NCI-H128 (cell line): ENCODE measurements around the gene RFX2.

ENCODE experiments used
- DNase-seq: peaks from one replicate; lab custom pipeline; 2025; ENCODE audit not compliant: unreplicated experiment; lab: John Stamatoyannopoulos, UW

RFX2 gene

GRCh38 chr19:6061376-6062130 is 48.7 kb downstream of the RFX2 start:
- no peak for DNase-seq

GRCh38 chr19:6060600-6061375 is 49.5 kb downstream of the RFX2 start:
- DNase-seq: no peak

DNA sequence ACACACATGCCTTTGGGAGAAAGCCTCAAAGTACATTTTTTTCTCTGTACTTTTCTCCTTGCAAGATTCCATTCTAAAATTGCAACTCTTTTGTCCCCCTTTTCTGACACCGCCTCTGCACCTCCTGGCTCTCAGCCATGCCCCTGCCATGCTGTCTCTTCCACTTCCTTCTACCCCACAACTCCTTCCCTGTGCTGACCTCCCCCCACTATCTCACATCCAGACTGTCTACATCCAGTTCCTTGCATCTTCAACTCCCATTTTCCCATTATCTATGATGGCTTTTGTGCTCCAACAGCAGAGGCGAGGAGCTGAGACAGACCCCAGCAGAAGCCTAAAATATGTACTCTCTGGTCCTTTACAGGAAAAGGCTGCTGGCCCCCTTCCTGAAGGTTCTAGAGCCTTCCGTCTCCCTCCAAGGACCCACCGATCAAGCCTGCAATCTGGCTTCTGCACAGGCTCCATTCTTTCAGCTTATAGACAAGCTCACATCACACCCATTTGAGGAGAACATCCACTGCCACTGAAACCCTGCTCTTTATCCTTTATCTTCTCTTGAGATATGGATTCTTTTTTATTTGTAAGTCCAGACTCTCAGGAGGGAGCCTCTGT is 50.2 kb downstream of the RFX2 start:
- DNase-seq: no peak

GRCh38 chr19:6059396-6059947 is 50.8 kb downstream of the RFX2 start:
- DNase-seq: no peak

DNA sequence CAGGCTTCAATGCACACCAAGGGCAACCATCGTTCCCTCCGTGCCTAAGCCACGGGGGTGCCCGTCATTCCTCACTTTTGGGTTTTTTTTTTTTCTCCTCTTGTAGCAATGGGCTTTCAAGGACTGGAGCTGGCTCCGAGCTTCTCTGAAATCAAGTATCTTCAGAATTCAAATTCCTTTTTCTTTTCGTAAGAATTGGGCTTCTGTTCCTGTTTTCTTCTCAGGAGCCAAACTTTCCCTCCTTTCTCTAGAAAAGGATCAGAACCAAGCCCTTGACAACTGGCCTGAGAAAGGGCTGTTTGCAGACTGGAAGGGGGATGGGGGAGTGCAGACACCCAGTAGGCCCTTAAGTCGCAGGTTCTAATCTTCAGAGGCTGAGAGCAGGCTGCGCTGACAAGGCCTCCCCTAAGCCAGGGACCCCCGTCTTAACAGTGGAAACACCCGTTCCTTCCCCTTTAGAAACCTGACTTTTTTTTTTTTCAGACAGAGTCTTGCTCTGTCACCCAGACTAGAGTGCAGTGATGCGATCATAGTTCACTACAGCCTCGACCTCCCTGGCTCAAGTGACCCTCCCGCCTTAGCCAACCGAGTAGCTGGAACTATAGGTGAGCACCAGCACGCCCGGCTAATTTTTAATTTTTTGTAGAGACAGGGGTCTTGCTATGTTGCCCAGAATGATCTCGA is 51.6 kb downstream of the RFX2 start:
- DNase-seq: no peak

DNA sequence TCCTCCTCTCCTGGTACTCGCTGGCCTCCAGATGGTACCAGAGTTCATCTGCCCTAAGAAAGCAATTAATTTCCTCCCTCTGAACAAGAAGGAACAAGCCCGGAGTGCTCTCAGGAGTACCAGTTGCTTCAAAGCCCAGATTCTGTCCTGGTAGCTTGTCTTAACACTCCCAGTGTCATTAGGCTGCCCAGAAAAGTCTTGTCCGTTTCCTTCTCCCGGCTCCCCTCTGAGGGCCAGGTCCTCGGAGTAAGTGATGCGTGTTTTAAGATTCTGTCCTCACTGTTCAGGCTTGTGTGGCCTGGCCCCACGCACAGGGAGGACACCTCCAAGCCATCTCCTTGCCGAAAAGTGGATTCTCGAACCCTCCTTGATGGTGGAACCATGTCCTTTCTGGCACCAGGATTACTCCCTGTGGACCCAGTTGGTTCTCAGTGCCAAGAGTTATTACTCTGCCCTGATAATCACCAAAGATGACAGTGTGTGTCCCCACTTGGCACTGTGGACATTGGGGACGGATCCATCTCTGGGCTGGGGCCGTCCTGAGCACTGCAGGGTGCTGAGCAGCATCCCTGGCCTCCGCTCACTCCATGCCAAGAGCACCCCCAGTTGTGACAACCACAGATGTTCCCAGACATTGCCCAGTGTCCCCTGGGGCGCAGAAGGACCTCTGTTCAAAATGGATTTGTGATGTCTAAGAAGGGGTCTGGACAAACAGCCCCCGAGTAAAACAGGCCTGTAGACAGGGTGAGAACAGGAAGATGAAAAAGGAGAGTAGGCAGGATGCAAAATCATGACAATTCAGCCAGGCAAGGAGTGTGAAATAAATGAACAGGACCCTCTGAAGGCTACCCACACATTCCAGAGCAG is 52.4 kb downstream of the RFX2 start:
- no peak for DNase-seq

GRCh38 chr19:6056801-6057650 is 53.3 kb downstream of the RFX2 start:
- DNase-seq: no peak

GRCh38 chr19:6056282-6056741 is 54.0 kb downstream of the RFX2 start:
- no peak for DNase-seq

GRCh38 chr19:6055013-6055795 is 55.1 kb downstream of the RFX2 start:
- no peak for DNase-seq

DNA sequence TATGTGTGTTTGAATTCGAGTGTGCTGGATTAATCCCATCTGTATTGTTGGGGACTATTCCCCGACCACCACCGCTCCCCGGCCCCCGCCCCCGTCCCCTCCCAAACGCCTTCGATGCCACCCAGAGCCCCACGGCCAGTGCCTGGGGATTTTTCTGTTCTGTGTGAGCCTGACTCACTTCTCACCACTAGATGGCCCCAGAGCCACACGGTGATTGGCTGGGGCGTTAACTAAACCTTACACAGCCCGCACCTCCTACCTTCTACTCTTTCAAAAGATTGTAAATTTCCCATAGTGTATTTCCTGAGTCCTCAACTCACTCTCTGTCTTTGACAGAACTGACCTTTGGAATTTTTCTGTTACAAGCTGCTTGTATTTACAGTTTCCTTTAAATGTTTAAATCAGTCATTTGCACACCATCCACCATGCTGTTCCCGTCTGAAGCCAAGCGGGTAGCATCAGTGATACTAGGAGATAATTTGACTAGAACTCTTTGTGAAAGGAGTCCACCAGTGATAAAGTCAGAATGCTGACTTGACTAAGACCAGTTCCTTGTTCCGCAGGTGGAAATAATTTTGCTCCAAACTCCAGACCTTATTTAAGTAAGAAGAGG is 61.4 kb downstream of the RFX2 start:
- peak; percentile 81 for DNase-seq

DNA sequence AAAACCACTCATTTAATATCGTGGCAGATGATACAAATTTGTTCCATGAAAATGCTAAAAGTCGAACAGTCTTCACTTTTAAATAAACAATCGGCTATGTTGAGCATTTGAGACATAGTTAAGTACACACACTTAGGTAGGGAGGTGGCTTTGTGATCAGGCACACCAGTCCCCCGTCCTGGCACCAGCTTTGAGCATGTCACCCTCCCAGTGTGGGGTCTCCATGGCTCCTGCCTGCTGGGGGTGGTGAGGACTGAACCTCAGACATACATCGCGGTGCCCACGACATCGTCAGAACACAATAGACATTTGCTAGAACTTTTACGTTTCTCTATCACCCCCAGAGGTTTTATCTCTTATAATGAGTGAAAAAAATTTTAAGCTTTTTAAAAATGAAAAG is 62.0 kb downstream of the RFX2 start:
- DNase-seq: no peak

GRCh38 chr19:6047741-6048251 is 62.5 kb downstream of the RFX2 start:
- no peak for DNase-seq

DNA sequence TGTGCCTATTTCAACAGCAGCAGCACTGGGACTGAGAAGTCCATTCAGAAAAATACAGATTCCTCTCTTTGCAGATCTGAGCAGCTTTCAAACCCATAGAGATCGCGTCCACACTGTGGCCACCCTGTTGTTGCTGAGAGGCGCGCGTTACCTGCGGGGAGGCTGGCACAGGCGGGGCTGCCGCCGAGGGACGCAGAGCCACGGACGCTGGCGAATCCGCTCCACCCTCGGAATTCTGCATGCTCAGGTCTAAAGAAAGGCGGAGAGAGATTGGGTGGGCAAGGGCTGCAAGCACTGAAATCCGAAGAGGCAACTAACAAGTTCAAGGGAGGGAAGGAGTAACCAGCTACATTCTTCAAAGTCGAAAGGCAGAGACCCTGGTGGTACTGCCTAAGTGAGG is 63.0 kb downstream of the RFX2 start:
- DNase-seq: no peak

DNA sequence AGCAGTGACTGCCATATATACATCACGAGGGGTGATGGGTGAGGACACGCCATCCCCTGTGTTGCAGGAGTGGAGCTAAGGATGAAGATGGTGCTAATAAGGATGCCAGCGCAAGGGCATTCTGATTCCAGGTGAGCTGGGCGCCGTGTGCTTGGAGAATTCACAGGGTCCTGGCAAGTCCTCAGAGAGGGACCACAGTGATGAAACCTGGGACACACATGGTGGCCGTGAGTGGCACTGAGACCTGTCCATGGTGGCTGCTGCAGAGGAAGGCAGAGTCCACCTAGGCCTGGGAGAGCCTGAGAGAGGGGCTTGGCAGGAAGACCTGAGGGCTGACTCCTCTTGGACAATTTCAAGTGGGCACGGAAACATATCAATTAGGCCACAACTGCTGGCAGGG is 65.2 kb downstream of the RFX2 start:
- no peak for DNase-seq

DNA sequence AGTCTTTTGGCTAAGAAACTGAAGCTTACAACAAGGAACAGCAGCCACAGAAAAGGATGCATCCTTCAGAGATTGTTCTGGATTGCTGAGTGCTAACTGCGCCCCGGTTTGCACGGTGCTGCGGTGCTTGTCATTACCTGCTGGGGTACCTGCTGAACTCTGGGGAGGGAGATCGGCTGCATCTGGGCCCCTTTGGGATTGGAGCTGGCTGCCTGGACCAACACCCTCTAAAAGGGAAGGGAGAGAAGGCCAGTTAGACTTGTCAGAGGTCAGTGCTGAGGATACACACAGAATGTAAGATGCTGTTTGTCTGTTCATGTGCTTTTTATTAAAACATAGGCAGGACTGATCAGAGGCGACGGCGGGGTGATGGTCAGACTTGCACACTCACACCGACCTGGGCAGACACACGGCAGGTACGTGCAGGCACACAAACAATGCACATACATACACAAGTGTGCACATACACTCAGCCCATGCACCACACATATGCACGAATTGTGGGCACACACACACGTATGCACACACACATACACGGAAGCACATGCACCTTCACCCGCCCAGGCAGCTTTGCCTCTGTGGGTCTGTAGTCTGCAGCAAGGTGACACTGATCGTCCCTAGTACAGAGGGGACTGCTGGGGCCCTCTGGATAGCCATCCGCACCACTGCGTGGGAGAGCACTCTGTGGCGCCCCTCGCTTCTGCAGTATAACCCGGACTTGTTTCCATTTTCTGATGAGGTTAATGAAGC is 66.1 kb downstream of the RFX2 start:
- DNase-seq: no peak

DNA sequence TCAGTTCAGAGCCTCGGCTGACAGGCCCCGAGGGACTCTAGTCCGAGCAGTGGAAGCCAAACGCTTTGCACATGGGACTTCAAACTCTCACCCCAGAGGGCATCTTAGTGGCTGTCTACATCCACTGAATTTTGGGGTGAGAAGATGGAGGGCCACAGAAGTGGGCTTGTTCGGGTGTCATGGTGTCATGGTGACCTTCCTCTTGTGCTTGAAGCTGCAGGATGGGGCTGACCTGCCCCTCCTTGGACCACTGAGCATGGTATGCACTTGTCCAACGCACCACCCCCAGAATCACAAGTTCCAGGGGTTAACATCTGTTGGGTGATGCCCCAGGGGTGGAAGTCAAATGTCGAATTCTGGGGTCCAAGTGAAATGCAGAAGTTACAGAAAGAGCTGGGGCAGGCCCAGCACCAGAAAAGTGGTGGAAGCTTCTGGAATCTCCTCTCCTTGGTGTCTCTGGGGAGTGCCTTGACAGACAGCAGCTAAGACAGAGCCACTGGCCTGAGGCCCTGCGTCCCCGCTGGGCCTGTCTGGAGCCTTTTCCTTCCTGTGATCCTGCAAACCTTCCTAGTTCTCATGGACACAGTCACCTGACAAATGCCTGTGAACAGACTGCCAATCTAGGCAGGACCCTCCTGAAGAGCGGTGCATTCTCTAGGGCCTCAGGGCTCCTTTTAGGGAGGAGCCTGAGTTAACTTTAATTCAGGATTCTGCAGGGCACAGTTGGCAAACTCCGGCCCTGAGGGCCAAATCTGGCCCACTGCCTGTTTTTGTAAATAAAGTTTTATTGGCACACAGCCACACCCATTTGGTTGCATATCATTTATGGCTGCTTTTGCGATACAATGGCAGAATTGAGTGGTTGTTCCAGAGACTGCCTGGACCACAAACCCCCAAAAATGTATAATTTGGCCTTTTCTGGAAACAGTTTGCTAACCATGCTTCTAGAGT is 67.2 kb downstream of the RFX2 start:
- DNase-seq: no peak
